Endothelial cell of umbilical vein (primary cell): ENCODE measurements around the gene PROB1. TPM values are rescaled to one million over a fixed set of nuclear protein-coding genes. Genes with fewer than 3 reads are reported as not detected.
A peak's percentile ranks its signal among the peaks of the same experiment; 100 is the strongest.

ENCODE experiments used
- BruUV-seq: library from RNA; stranded (reverse); fragments of 400-500 nt; replicated peaks from 2 replicates; lab custom pipeline; 2021; lab: Mats Ljungman, UMichigan
- CTCF ChIA-PET: fragments of 300-600, 350-600 bp; sonication (Branson Sonifier 250); formaldehyde crosslinking; loops from one replicate; lab custom pipeline; 2021; ENCODE audit warnings: antibody characterized with exemption, inconsistent platforms; lab: Charles Lee
- POLR2A ChIA-PET: fragments of 300-600, 350-600 bp; sonication (Branson Sonifier 250); formaldehyde crosslinking; loops from one replicate; lab custom pipeline; 2021; ENCODE audit warnings: antibody characterized with exemption, inconsistent platforms; lab: Charles Lee
- DNase-seq: peaks from one replicate; pipeline ENCODE4 v3.0.0-alpha.2; 2011; ENCODE audit warnings: low read depth, low spot score
- FAIRE-seq: peaks from 2 replicates; lab custom pipeline; 2011; peaks lifted over from hg19 to GRCh38; lab: Jason Lieb, UNC
- H2AFZ ChIP-seq: 2 replicates; pipeline ENCODE4 v1.6.0; 2012; ENCODE audit warnings: low read depth, low read length, control low read depth, inconsistent platforms
- H3K27ac ChIP-seq: 2 replicates; pipeline ENCODE4 v1.5.1; 2011; ENCODE audit warnings: low read depth, mild to moderate bottlenecking, control low read depth, low read length, moderate library complexity; ENCODE audit not compliant: insufficient read depth
- H3K27me3 ChIP-seq, 2 experiments: 2 replicates each; pipeline versions ENCODE4 v1.6.0 to v1.6.1; 2011; ENCODE audit warnings: low read length in 2 of 2, mixed read lengths in 1 of 2; ENCODE audit not compliant: control insufficient read depth in 2 of 2, insufficient read depth in 2 of 2
- H3K36me3 ChIP-seq, 2 experiments: 2 replicates in 1 of 2; 3 replicates in 1 of 2; pipeline ENCODE4 v1.5.1; 2011; ENCODE audit warnings: low read length in 2 of 2, mild to moderate bottlenecking in 1 of 2, moderate library complexity in 1 of 2; ENCODE audit not compliant: control insufficient read depth in 2 of 2, insufficient read depth in 2 of 2; ENCODE audit errors: extremely low read depth in 1 of 2
- H3K4me1 ChIP-seq: 3 replicates; pipeline ENCODE4 v1.5.1; 2011; ENCODE audit warnings: mild to moderate bottlenecking, low read length; ENCODE audit not compliant: control insufficient read depth, insufficient read depth; ENCODE audit errors: extremely low read depth
- H3K4me2 ChIP-seq: 2 replicates; pipeline ENCODE4 v1.6.1; 2011; ENCODE audit warnings: low read length, control low read depth, mixed read lengths; ENCODE audit not compliant: insufficient read depth
- H3K4me3 ChIP-seq, 3 experiments: fragments of 200-600 bp in 1 of 3; sonication (generic), shearing (Covaris generic) in 1 of 3; replicated peaks in 1 of 3; 2 replicates each; pipeline ENCODE4 v1.5.1; 2011 to 2016; ENCODE audit warnings: control low read depth in 3 of 3, low read length in 3 of 3, mild to moderate bottlenecking in 2 of 3, inconsistent platforms in 1 of 3, low read depth in 1 of 3, moderate library complexity in 1 of 3; ENCODE audit not compliant: insufficient read depth in 1 of 3
- H3K79me2 ChIP-seq: 2 replicates; pipeline ENCODE4 v1.6.0; 2012; ENCODE audit warnings: low read length, inconsistent platforms; ENCODE audit not compliant: control insufficient read depth, insufficient read depth
- H3K9ac ChIP-seq: replicated peaks from 2 replicates; pipeline ENCODE3; 2011; ENCODE audit warnings: low read length, control low read depth; ENCODE audit not compliant: insufficient read depth; ENCODE audit errors: extremely low read depth
- H3K9me1 ChIP-seq: replicated peaks from 3 replicates; pipeline ENCODE4 v1.6.0; 2011; ENCODE audit warnings: mild to moderate bottlenecking, low read length; ENCODE audit not compliant: control insufficient read depth, insufficient read depth; ENCODE audit errors: extremely low read depth
- H3K9me3 ChIP-seq: replicated peaks from 2 replicates; pipeline ENCODE4 v1.5.1; 2012; ENCODE audit warnings: low read length, inconsistent platforms; ENCODE audit not compliant: control insufficient read depth, insufficient read depth
- H4K20me1 ChIP-seq: replicated peaks from 2 replicates; pipeline ENCODE3; 2011; ENCODE audit warnings: mild to moderate bottlenecking, low read length; ENCODE audit not compliant: control insufficient read depth, insufficient read depth; ENCODE audit errors: extremely low read depth
- CTCF ChIP-seq, 2 donors: IDR thresholded peaks; 1 replicate in 1 of 2; 2 replicates in 1 of 2; pipeline ENCODE4 v1.5.1; 2011; ENCODE audit warnings: low read length in 2 of 2, mild to moderate bottlenecking in 2 of 2, moderate library complexity in 2 of 2, control low read depth in 1 of 2, inconsistent platforms in 1 of 2, low read depth in 1 of 2; ENCODE audit not compliant: insufficient read depth in 1 of 2; ENCODE audit errors: extremely low read depth in 1 of 2
- EZH2 ChIP-seq: IDR thresholded peaks from 2 replicates; pipeline ENCODE4 v1.6.1; 2012; ENCODE audit warnings: borderline replicate concordance, low read depth, mild to moderate bottlenecking, moderate library complexity, low read length, inconsistent platforms; ENCODE audit not compliant: severe bottlenecking
- FOS ChIP-seq: IDR thresholded peaks from 2 replicates; pipeline ENCODE4 v1.6.1; 2011; ENCODE audit warnings: mild to moderate bottlenecking, low read length, moderate library complexity, borderline replicate concordance; ENCODE audit not compliant: insufficient read depth
- GATA2 ChIP-seq: IDR thresholded peaks from 2 replicates; pipeline ENCODE4 v1.7.0; 2011; ENCODE audit warnings: low read depth, mild to moderate bottlenecking, moderate library complexity, mixed read lengths, low read length; ENCODE audit not compliant: insufficient read length, insufficient read depth
- JUN ChIP-seq: IDR thresholded peaks from 2 replicates; pipeline ENCODE4 v1.6.1; 2011; ENCODE audit warnings: borderline replicate concordance, low read depth; ENCODE audit not compliant: insufficient read length, insufficient read depth
- MYC ChIP-seq: IDR thresholded peaks from one replicate; pipeline ENCODE4 v1.6.1; 2011; ENCODE audit warnings: mild to moderate bottlenecking, low read depth, low read length
- POLR2A ChIP-seq: IDR thresholded peaks from 2 replicates; pipeline ENCODE4 v1.6.1; 2012; ENCODE audit warnings: low read depth, mild to moderate bottlenecking, control low read depth, low read length
- POLR2AphosphoS5 ChIP-seq: IDR thresholded peaks from 2 replicates; pipeline ENCODE4 v1.6.1; 2012; ENCODE audit warnings: low read depth, mild to moderate bottlenecking, control low read depth, low read length, moderate library complexity; ENCODE audit not compliant: insufficient read depth
- dilution Hi-C: fragments of 300-500 bp; cut with MboI; formaldehyde crosslinking; loops from one replicate; pipeline ENCODE4 v1.15.0; 2019; ENCODE audit warnings: low sequenced_read_pairs; ENCODE audit not compliant: extremely low pct_ligation_motif_present
- intact Hi-C: fragments of 100-400 bp; cut with micrococcal nuclease; formaldehyde crosslinking; loops from one replicate; pipeline ENCODE4 v1.10.0; 2022
- polyA plus RNA-seq, 4 experiments: library from polyadenylated mRNA; depleted of rRNA in 3 of 4; stranded (reverse) in 3 of 4; unstranded in 1 of 4; fragments of >200 nt; gene quantifications; 2 replicates each; pipeline versions ENCODE4 v1.2.1 to v1.2.3, GENCODE V29; 2011 to 2012; ENCODE audit warnings: missing spikeins in 1 of 4
- total RNA-seq: library from RNA; stranded (reverse); gene quantifications from 2 replicates; pipeline ENCODE4 v1.2.3, GENCODE V29; 2021
- TF ChIP-seq, protein P1 (sequence below): IDR thresholded peaks from 2 replicates; pipeline ENCODE4 v1.6.1; 2011; ENCODE audit not compliant: insufficient read depth, insufficient read length

The PROB1 gene
- total and polyA plus RNA-seq, 2 donors (not counting 3 experiments of a cell fraction or from before 2014, with no cell fraction given), result 0.47 to 1.9 TPM

- Histone ChIP-seq H4K20me1 (no peaks in the 10 kb centered on the region), H3K9me1 (no peaks in the 10 kb centered on the region), H3K79me2 (no peaks in the 10 kb centered on the region), H3K4me3 (peak overlapping the region in 2 of 3 experiments; percentile 24 to 66), H3K4me1 (peaks cover 23% of the 10 kb centered on the region), H2AFZ (no peak overlapping the region), H3K4me2 (peak overlapping the region; percentile 46), H3K27ac (no peak overlapping the region), H3K36me3 (peaks cover 3 to 11% of the 10 kb centered on the region in 2 experiments), H3K9ac (no peak overlapping the region), H3K27me3 (no peaks in the 10 kb centered on the region), H3K9me3 (no peaks in the 10 kb centered on the region)
- dilution Hi-C loops, result no loop called here
- ChIA-PET POLR2A (interaction anchor here (0.7 to 1.5 kb wide), 5 partner anchors 9 to 75 kb away, joined by 3 to 6 read pairs (median 5); partner anchors contain the start of genes ECSCR and STING1), CTCF (interaction anchor here (1.3 to 1.5 kb wide), 3 partner anchors 15 to 75 kb away, joined by 3 to 12 read pairs (median 8); no protein-coding TSS in a partner anchor)
- DNase-seq (no peak), FAIRE-seq (no peak)
- no TSS peak for BruUV-seq
- intact Hi-C loops, result no loop called here
- TF ChIP-seq POLR2AphosphoS5 (no peak), MYC (no peak), CTCF (IDR thresholded peaks at IDR 0.05; ENCODE audit: extremely low read depth in 1 of 2, insufficient read depth in 1 of 2, low read depth in 1 of 2, low read length in 2 of 2) (no peak), FOS (no peak), EZH2 (no peak), POLR2A (no peak), JUN (no peak), GATA2 (no peak)
- TF ChIP-seq, protein P1, sequence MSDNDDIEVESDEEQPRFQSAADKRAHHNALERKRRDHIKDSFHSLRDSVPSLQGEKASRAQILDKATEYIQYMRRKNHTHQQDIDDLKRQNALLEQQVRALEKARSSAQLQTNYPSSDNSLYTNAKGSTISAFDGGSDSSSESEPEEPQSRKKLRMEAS, result no peak
Observed at GRCh38 chr5:139438707-139439012, 43.8 kb upstream of the PROB1 start.
